Smooth muscle cell of the brain vasculature (primary cell): ENCODE results near the gene PHRF1.
"Not testable (repeated sequence)": the region's sequence is repeated elsewhere in the genome, so short reads cannot be mapped to it uniquely, and the experiment has no call there.

Experiments used
- DNase-seq: peaks from one replicate; pipeline ENCODE4 v3.0.0-alpha.2; 2012; ENCODE audit warnings: low read depth, low spot score

PHRF1 gene

DNA sequence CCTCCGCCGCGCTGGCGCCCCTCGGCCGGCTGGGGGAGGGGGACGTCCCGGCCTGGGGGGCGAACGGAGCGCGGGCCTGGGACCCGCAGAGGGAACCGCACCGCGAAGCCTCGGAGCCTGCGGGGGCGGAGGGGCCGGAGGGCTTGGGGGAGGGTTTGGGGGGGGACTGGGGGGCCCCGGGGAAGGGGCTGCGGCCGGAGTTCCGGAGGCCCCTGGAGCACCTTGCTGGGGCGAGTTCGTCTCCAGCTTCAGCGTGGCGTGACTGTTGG lies 51.0 kb downstream of the PHRF1 start:
- DNase-seq, result no peak

DNA sequence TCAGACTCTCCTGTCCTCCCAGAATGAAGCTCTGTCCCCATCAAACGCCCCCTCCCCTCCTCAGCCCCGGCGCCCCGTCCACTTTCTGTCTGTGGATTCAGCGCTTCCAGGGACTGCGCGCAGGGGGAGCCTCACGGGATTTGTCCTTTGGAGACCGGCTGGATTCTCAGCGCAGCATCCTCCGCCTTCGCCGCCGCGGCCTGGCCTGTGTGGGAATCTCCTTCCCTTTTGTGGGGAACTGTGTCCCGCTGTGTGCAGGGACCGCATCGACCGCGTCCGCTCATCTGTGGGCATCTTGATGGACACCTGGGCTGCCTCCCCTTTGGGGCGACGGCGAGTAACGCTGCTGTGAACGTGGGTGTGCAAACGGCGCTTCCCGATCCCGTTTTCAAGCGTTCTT lies 51.8 kb downstream of the PHRF1 start:
- no peak for DNase-seq

GRCh38 chr11:629237-629583 lies 52.9 kb downstream of the PHRF1 start:
- DNase-seq, result no peak

GRCh38 chr11:630871-631270 lies 54.6 kb downstream of the PHRF1 start:
- DNase-seq, result no peak

GRCh38 chr11:635945-636510 lies 59.8 kb downstream of the PHRF1 start:
- DNase-seq, result no peak

- DNase-seq, result no peak
Measured at GRCh38 chr11:636511-637332, 60.5 kb downstream of the PHRF1 start, which contains the start of gene DRD4. TSS of gene DRD4 (plus strand) at chr11:637269. CDS start at chr11:637305, 36 bp downstream.

GRCh38 chr11:637333-637592 lies 61.0 kb downstream of the PHRF1 start:
- no peak for DNase-seq

DNA sequence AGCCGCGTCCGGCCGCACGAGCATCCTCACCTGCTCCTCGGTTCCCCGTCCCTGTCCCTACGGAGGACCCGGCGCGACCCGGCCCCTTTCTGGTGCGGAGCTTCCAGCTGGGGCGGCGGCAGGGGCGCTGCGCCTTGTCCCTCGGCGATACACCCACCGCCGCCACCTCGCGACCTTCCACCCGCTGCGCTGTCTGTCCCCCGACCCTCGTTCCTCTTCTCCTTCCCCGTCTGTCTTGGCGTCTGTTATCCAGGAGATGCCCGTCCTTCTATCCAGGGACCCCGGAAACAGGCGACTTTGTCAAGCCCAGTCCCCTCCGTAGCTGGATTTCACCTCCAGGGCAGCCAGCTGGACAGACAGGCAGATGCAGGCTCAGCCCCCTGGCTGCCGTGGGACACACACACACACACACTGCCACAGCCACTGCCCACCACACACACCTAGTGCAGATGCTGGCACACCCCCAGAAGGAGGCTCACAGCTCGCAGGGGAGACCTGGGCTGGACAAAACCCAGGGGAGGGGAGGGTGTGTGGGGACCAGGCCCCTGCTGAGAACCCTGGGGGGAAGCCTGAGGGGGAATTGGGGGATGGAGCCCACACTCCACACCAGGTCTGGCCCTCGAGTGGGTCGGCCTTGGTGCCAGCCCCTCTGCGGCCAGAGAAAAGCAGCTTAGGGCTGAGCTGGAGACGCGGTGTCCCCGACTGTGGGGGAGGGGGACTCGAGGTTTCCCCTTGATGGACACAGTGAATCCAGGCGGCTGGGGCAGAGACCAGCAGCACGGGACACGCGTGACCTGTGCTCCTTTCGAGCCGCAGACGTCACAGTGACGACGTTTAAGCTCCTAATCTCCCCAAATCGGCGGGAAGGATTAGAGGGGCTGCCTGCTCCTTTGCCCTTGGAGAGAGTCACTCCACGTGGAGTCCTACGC lies 61.6 kb downstream of the PHRF1 start:
- DNase-seq, result no peak

DNA sequence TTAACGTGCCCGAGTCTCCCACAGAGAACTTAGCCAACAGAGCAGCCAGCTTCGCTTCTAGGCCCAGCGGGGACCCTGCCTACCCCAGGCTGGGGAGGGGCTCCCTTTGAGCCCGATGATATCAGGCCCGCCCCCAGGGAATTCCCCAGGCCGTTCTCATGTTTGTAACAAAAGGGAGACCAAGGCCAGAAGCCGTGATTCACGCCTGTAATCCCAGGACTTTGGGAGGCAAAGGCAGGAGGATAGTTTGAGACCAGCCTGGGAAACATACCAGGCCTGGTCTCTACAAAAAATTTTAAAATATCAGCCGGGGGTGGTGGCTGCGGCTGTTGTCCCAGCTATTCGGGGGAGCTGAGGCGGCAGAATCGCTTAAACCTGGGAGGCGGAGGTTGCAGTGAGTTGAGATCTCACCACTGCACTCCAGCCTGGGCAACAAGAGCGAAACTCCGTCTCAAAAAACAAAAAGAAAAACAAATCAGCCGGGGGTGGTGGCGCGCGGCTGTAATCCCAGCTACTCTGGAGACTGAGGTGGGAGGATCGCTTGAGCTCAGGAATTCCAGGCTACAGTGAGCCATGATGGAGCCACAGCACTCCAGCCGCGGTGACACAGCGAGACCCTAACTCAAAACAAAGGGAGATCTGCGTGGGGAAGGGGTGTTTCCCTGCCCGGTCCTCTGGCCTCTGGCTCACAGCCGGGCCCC lies 62.5 kb downstream of the PHRF1 start:
- DNase-seq, result no peak

- no peak for DNase-seq
Measured at GRCh38 chr11:639332-639955, 63.2 kb downstream of the PHRF1 start.

- DNase-seq, result no peak
Measured at GRCh38 chr11:640021-640706, 63.9 kb downstream of the PHRF1 start.

DNA sequence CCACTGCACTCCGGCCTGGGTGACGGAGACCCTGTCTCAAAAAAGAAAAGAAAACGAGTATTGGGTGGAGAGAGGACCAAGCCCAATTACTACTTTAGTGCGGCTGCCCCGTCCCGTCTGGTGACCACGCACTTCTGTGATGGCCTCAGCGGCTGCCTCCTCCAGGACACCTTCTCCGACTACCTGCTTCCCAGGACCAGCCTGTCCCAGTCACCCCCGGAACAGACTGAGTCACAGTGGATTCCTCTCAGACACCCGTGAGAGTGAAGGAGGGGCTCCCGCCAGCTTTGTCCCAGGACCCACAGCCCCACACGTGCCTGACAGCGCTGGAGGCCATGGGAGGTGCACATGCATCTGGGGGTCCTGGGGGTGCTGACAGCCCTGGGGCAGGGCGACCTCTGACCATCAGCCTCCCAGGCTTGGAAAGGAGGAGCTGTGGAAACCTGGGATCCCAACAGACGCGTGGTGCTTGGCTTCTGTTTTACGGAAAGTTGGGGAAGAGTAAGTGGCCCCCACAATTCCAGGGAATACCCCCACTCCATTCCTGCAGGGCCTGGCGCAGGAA lies 65.6 kb downstream of the PHRF1 start:
- no peak for DNase-seq

DNA sequence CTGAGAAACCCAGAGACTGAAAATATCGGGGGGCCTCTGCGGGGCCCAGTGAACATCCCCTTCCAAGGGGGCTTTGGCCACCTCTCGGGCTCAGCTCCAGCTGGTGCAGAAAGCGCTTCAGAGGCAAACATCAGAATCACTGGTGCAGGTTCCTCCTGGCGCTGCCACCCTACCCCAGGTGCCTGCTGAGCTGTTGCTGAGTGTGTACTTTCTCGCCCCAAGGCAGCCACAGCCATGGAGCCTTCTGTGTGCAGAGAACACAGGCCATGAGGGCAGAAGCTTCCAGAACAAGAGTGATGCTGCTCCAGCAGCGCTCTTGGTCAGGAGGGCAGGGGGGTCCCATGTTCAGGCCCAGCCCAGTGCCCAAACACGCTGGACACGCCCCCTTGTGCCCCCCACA lies 67.1 kb downstream of the PHRF1 start:
- no peak for DNase-seq

DNA sequence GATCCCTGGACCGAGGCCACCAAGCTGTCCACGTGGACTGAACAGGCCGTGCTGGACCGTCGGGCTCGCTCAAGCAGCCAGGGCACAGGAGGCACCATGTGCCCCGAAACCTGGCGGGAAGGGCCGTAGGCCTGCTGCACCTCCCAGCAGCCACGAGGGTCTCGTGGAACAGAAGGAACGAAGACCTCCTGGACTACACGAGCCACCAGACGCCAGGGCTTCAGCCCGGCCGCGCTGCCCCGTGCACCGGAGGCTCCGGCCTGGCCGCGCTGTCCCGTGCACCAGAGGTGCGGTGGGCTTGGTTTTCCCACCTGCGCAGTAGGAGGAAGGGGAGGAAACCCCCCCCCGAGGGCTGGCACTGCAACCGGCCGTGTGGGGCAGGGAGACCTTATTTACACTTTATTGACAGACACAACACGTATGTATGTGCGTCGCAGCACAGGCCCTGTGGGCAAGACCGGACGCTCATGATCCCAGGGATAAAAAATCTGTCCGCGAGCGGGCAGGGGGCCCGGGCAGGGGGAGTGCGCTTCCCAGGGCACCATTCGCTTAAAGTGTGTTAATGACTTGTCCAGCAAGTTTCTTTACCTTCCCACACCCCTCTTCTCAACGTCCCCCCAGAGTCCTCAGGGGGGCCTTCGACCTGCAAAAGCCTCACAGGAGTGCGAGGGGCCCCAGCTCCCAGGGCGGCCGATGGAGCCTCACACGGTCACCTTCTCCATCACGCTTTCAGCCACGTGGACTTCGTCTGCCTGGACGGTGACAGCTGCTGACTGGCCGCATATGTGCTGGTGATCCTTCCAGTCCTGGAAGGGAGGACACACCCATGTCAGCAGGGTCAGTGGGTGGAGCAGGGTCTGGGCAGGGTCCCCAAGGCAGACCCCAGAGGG lies 67.8 kb downstream of the PHRF1 start:
- no peak for DNase-seq

DNA sequence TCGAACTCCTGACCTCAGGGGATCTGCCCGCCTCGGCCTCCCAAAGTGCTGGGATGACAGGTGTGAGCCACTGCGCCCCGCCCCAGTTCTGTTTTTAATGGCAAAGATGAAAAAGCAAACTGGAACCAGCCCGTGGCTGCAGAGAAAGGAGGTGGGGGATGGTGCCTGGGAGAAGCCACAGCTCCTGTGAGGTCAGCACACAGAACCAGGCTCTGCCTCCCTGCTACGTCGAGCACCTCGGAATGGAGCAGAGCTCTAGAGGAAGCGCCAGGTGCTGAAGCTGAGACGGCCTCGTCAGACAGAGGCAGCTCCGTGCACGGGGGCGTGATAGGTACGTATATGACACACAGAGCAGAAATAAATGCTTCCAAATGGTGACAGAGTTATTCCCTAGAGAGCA lies 69.3 kb downstream of the PHRF1 start:
- DNase-seq, result no peak

DNA sequence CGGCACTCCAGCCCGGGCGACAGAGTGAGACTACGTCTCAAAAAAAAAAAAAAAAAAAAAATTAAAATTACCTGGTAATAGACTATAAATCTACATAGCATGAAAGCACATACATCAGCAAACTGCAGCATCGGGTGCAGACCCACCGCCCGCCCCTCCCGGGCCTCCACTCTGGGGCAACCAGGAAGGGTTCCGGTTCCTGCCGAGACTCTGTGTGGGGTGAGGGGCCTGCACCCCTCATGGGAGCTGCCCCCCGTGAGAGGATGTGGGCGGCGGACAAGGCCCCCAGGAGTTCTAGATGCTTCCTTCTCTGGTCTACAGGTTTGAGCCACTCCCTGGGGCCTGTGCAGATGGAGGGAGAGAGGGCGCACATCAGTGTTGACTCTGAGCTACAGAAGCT lies 69.9 kb downstream of the PHRF1 start:
- DNase-seq, result no peak

DNA sequence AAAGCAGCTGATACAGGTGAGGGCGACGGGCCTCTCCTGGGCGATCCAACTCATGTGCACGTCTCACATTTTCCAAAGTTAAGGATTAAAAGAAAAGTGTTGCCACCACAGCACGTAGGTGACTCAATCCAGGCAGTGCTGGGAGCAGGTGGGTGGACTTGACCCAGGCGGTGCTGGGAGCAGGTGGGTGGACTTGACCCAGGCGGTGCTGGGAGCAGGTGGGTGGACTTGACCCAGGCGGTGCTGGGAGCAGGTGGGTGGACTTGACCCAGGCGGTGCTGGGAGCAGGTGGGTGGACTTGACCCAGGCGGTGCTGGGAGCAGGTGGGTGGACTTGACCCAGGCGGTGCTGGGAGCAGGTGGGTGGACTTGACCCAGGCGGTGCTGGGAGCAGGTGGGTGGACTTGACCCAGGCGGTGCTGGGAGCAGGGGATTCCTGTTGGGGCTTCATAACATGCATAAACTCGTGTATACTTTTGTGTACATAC lies 71.4 kb downstream of the PHRF1 start:
- DNase-seq, result not testable (repeated sequence)

DNA sequence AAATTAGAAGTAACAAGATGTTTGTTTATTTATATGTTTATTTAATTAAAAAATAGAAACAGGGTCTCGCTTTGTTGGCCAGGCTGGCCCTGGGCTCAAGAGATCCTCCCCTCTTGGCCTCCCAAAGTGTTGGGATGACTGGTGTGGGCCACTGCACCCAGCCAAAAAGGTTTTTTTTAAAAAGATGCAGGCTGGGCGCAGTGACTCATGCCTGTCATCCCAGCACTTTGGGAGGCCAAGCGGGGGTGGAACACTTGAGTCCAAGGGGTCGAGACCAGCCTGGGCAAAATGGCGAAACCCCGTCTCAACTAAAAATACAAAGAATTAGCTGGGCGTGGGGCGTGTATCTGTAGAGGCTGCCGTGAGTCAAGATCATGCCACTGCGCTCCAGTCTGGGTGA lies 74.2 kb downstream of the PHRF1 start:
- DNase-seq, result no peak

DNA sequence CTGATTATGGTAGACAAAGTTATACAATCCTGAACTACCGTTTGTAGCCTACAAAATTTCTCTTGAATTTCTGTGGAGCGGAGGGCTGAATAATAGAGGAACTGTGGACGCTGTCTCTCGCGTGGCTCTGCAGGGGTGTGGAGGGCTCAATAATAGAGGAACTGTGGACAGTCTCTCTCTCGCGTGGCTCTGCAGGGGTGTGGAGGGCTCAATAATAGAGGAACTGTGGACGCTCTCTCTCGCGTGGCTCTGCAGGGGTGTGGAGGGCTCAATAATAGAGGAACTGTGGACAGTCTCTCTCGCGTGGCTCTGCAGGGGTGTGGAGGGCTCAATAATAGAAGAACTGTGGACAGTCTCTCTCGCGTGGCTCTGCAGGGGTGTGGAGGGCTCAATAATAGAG lies 76.9 kb downstream of the PHRF1 start:
- not testable (repeated sequence) for DNase-seq

- DNase-seq, result no peak
Measured at GRCh38 chr11:653837-654236, 77.6 kb downstream of the PHRF1 start.
